NCI-H2196 (cell line): Measurements from ENCODE around the gene PSMA6.
"Not testable (repeated sequence)": the region's sequence is repeated elsewhere in the genome, so short reads cannot be mapped to it uniquely, and the experiment has no call there.

Experiments
- DNase-seq: peaks from one replicate; lab custom pipeline; 2025; ENCODE audit not compliant: unreplicated experiment; lab: John Stamatoyannopoulos, UW

Gene PSMA6

GRCh38 chr14:35319509-35319908, 27.3 kb downstream of the PSMA6 start:
- DNase-seq = no peak

- no peak for DNase-seq
Measured at GRCh38 chr14:35320472-35320871, 28.3 kb downstream of the PSMA6 start.

GRCh38 chr14:35326375-35326774, 34.2 kb downstream of the PSMA6 start:
- no peak for DNase-seq

GRCh38 chr14:35331605-35332516, 39.7 kb downstream of the PSMA6 start:
- DNase-seq = peak; percentile 24

GRCh38 chr14:35332517-35333263, 40.5 kb downstream of the PSMA6 start:
- peak; percentile 37 for DNase-seq

GRCh38 chr14:35333264-35333730, 41.1 kb downstream of the PSMA6 start:
- DNase-seq = no peak

- DNase-seq = no peak
Measured at GRCh38 chr14:35333797-35334743, 41.9 kb downstream of the PSMA6 start.

- peak; percentile 25 for DNase-seq
Measured at GRCh38 chr14:35335388-35336092, 43.4 kb downstream of the PSMA6 start.

GRCh38 chr14:35336171-35336493, 44.0 kb downstream of the PSMA6 start:
- DNase-seq = not testable (repeated sequence)

- DNase-seq = peak; percentile 95
Measured at GRCh38 chr14:35336494-35337268, 44.5 kb downstream of the PSMA6 start.

GRCh38 chr14:35337269-35338255, 45.4 kb downstream of the PSMA6 start:
- DNase-seq = no peak

GRCh38 chr14:35338731-35339405, 46.7 kb downstream of the PSMA6 start:
- no peak for DNase-seq

- DNase-seq = no peak
Measured at GRCh38 chr14:35339761-35340406, 47.7 kb downstream of the PSMA6 start.

GRCh38 chr14:35340616-35341453, 48.7 kb downstream of the PSMA6 start:
- DNase-seq = no peak

GRCh38 chr14:35341454-35341750, 49.2 kb downstream of the PSMA6 start:
- no peak for DNase-seq

- DNase-seq = peak; percentile 99
Measured at GRCh38 chr14:35341751-35342488, 49.7 kb downstream of the PSMA6 start.
